Activated CD8-positive, alpha-beta memory T cell treated with anti-CD3 and anti-CD28 coated beads, Interleukin-2, amount 10 ng/mL, durations not matched to agents 7 days and 5 days (primary cell): Measurements from ENCODE around the gene GIPR. TPM values are rescaled to one million over a fixed set of nuclear protein-coding genes. Genes with fewer than 3 reads are reported as not detected.
A peak's percentile ranks its signal among the peaks of the same experiment; 100 is the strongest.
"Not testable (repeated sequence)": the region's sequence is repeated elsewhere in the genome, so short reads cannot be mapped to it uniquely, and the experiment has no call there.

Experiments used
- ATAC-seq: fragments of 150-1000 bp; cut with Tn5 transposase; one replicate; pipeline ENCODE4 v1.10.0; 2021; ENCODE audit warnings: moderate library complexity
- CTCF ChIA-PET: fragments of 350-600 bp; sonication (Branson Sonifier 250); formaldehyde crosslinking; loops from one replicate; lab custom pipeline; 2021; ENCODE audit warnings: antibody characterized with exemption; lab: Charles Lee
- DNase-seq: peaks from one replicate; pipeline ENCODE4 v3.0.0-alpha.2; 2020
- H3K27ac Mint-ChIP-seq: one replicate; pipeline ENCODE4 v1.8.0; 2021; ENCODE audit warnings: mild to moderate bottlenecking, mixed read lengths
- H3K27me3 Mint-ChIP-seq: one replicate; pipeline ENCODE4 v1.8.0; 2021; ENCODE audit warnings: mixed read lengths
- H3K36me3 Mint-ChIP-seq: one replicate; pipeline ENCODE4 v1.8.0; 2021; ENCODE audit warnings: mild to moderate bottlenecking, mixed read lengths
- H3K4me1 Mint-ChIP-seq: one replicate; pipeline ENCODE4 v1.8.0; 2021; ENCODE audit warnings: mixed read lengths
- H3K4me3 Mint-ChIP-seq: one replicate; pipeline ENCODE4 v1.8.0; 2021; ENCODE audit warnings: mild to moderate bottlenecking, moderate library complexity, mixed read lengths
- H3K9me3 Mint-ChIP-seq: one replicate; pipeline ENCODE4 v1.8.0; 2022; ENCODE audit warnings: low read depth, mixed read lengths
- total RNA-seq, 2 experiments: library from RNA; stranded (reverse); gene quantifications; one replicate each; pipeline ENCODE4 v1.2.3, GENCODE V29; 2021

Gene GIPR
- total RNA-seq, 2 experiments from 2014 or later = 12.1 to 14.7 TPM

- CTCF ChIA-PET = no interaction called here
- Mint-ChIP-seq H3K9me3 (no peaks in the 10 kb centered on the region), H3K36me3 (peaks cover 11% of the 10 kb centered on the region), H3K27me3 (no peaks in the 10 kb centered on the region), H3K27ac (no peak overlapping the region), H3K4me3 (no peak overlapping the region), H3K4me1 (peaks cover 21% of the 10 kb centered on the region)
- no peak for DNase-seq
- ATAC-seq = no peak
These were observed 44.1 kb downstream of the GIPR start for GRCh38 chr19:45711851-45712698.

- DNase-seq = no peak
- H3K36me3 Mint-ChIP-seq = peaks cover 11% of the 10 kb centered on the region
- CTCF ChIA-PET = interaction anchor here (2.0 kb wide), 1 partner anchor 19 kb away, joined by 7 read pairs; no protein-coding TSS in a partner anchor
- no peak overlapping the region for H3K27ac Mint-ChIP-seq
- H3K27me3 Mint-ChIP-seq = no peaks in the 10 kb centered on the region
- H3K4me3 Mint-ChIP-seq = no peak overlapping the region
- H3K4me1 Mint-ChIP-seq = peaks cover 24% of the 10 kb centered on the region
- ATAC-seq = no peak
- H3K9me3 Mint-ChIP-seq = no peaks in the 10 kb centered on the region
These were observed 44.7 kb downstream of the GIPR start for GRCh38 chr19:45712699-45713067.

DNA sequence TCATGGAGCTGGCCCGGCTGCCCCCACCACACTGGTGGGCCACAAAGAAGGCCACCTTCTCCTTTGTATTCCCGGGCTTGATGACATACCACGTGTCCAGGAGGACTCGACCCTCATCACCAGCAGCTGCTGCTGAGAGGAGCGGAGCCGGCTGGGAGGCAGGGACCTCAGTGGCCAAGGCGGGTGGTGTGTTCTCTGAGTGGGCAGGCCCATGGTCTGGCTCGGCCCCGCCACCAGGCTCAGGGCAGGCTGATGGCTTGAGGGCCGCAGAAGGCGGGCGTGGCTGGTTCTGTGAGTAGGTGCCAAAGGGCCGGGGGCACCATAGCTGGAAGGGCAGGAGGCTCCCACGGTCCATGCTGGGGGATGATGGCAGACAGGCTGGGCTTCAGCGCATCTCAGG, 45.1 kb downstream of the GIPR start:
- Mint-ChIP-seq H3K4me1 (peaks cover 28% of the 10 kb centered on the region), H3K4me3 (no peak overlapping the region), H3K9me3 (no peaks in the 10 kb centered on the region), H3K27ac (no peak overlapping the region), H3K27me3 (no peaks in the 10 kb centered on the region), H3K36me3 (peaks cover 11% of the 10 kb centered on the region)
- ATAC-seq (no peak), DNase-seq (no peak)
- CTCF ChIA-PET = interaction anchor here (1.7 to 2.0 kb wide), 2 partner anchors 19 to 21 kb away, joined by 6 to 7 read pairs; partner anchors contain the start of gene QPCTL

DNA sequence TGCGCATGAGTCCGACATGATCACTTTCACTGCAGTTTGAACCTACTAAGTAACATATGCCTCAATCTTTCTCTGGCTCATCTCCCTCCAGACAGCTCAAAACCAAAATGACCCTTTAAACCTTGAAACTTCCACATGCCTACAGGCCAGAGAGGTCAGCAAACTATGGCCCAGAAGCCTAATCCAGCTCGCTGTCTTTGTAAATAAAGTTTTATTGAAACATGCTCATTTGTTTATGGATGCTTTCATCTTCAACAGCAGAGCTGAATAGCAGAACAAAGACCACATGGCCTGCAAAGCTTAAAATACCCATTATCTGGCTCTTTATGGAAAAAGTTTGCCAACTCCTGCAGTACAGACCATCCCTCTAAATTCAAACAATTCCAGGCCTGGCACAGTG, 47.1 kb downstream of the GIPR start:
- no peak for ATAC-seq
- Mint-ChIP-seq H3K4me1 (peaks cover 37% of the 10 kb centered on the region), H3K9me3 (no peaks in the 10 kb centered on the region), H3K27me3 (no peaks in the 10 kb centered on the region), H3K4me3 (no peak overlapping the region), H3K36me3 (peaks cover 18% of the 10 kb centered on the region), H3K27ac (no peak overlapping the region)
- no peak for DNase-seq
- CTCF ChIA-PET = interaction anchor here (0.7 to 4.4 kb wide), 3 partner anchors 16 to 102 kb away, joined by 4 to 55 read pairs (median 4); partner anchors contain the start of genes FBXO46, QPCTL and SNRPD2

DNA sequence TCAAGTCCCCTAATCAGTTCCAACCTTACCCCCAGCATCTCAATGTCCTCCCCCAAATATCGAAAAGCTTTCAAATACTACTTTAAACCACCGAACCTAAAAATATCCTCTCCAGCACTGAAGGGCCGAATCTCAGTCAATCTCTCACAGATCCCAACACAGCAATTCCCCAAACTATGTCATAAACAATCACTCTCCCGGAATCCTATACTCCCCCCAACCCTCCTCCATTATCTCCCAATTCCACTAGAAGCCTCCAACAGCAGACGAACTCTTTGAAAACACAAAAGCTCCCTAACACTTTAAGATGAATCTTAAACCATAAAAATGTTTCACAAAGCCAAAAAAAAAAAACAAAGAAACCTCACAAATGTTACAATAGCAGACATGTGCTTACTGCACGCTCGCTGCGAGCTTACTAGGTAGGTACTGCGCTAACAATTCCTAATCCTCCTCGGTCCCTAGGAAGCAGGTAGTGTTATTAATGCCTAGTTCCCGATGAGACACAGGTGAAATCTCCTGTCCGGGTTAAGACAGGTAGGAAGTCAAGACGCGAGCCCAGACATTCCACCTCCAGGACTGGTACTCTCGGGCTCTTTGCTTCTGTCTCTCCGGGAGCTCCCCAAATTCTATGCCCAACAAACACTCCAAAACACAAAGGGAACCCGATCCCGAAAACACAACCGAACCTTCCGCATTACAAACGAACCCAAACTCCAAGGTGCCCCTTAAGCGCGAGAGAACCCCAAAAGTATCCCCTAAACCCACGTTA, 48.5 kb downstream of the GIPR start:
- no peaks in the 10 kb centered on the region for H3K9me3 Mint-ChIP-seq
- H3K27ac Mint-ChIP-seq = peak overlapping the region; percentile 85
- DNase-seq = no peak
- H3K4me3 Mint-ChIP-seq = peak overlapping the region; percentile 91
- CTCF ChIA-PET = interaction anchor here (0.6 to 4.4 kb wide), 21 partner anchors 8 to 1026 kb away, joined by 3 to 55 read pairs (median 4); partner anchors contain the start of genes FBXO46, IRF2BP1, QPCTL and SIX5
- no peak for ATAC-seq
- H3K27me3 Mint-ChIP-seq = no peaks in the 10 kb centered on the region
- H3K4me1 Mint-ChIP-seq = peaks cover 37% of the 10 kb centered on the region
- peaks cover 29% of the 10 kb centered on the region for H3K36me3 Mint-ChIP-seq

DNA sequence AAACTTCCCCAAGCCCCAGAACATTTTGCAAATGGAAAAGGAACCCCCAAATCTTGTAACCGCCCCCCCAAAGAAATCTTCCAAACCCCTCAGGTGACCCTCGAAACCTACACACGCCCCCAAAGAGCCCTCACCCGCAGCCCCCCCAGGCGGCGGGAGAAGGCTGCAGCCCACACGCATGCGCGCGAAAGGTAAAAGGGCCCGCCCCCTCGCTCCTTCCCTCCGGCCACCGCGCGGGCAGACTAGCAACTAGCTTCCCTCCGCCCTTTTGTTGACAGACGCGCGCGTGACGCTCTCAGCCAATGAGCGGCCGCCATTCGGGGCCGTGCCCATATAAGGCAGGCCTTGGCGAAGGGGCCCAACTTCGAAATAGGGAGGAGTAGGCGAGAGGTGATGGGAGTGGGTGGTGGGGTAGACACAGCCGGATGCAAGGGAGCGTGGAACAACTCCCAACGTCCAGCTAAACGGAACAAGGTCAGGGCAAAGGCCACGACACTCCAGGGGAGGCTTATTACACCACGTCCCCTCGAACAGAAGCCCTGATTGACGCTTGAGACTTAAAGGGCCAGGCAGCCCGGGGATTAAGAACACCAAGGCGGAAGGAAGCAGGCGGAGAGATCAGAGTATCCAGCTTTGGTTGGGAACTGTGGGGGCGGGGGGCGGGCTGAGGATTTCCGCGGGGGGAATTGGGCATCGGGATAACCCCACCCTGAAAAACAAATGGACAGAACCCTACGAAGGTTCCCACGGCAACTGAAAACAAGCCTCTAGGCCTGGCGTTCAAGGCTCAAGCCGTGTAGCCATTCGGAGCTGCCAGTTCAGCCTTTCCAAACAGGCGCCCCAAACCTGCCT, 49.3 kb downstream of the GIPR start:
- Mint-ChIP-seq H3K9me3 (no peaks in the 10 kb centered on the region), H3K4me3 (peak overlapping the region; percentile 91), H3K27me3 (no peaks in the 10 kb centered on the region), H3K36me3 (peaks cover 30% of the 10 kb centered on the region), H3K4me1 (peaks cover 37% of the 10 kb centered on the region), H3K27ac (peak overlapping the region; percentile 85)
- peak; percentile 99 for DNase-seq
- ATAC-seq = peak; percentile 98
- CTCF ChIA-PET = interaction anchor here (0.8 to 4.4 kb wide), 21 partner anchors 8 to 278 kb away, joined by 3 to 55 read pairs (median 4); partner anchors contain the start of genes FBXO46, IRF2BP1, QPCTL and SIX5

DNA sequence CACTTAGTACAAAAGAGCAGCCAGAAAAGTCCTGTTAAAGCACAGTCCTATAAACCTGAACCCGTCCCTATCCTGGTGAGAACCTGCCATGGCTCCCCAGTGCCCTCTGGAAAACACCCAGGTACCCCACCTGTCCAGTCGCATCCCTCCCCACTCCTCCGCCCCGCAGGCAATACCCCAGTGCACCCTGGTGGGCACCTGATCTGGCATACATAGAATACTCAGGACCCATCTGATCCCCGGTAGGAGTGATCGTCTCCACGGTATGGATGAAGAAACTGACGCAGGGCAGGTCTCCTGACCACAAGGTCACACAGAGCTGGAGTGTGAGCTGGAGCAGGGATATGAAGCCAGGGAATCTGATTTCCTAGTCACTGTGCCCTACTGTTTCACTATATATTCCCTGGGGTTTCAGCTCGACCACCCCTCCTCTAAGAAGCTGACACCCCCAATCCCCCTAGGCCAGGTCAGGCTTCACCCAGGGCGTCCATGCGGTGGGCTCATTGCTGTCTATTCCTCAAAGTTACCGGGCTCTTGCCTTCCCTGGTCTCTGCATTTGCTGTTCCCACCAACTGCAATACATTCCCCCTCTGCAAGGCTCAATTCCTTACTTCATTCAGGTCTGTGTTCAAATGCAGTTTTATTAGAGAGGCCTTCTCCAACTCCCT, 50.1 kb downstream of the GIPR start:
- peak overlapping the region; percentile 85 for H3K27ac Mint-ChIP-seq
- ATAC-seq = no peak
- peaks cover 37% of the 10 kb centered on the region for H3K4me1 Mint-ChIP-seq
- DNase-seq = no peak
- no peaks in the 10 kb centered on the region for H3K9me3 Mint-ChIP-seq
- CTCF ChIA-PET = interaction anchor here (1.0 to 4.4 kb wide), 9 partner anchors 10 to 279 kb away, joined by 4 to 55 read pairs (median 8); partner anchors contain the start of genes FBXO46, QPCTL, SIX5 and SNRPD2
- H3K4me3 Mint-ChIP-seq = peak overlapping the region; percentile 91
- H3K36me3 Mint-ChIP-seq = peaks cover 30% of the 10 kb centered on the region
- no peaks in the 10 kb centered on the region for H3K27me3 Mint-ChIP-seq

DNA sequence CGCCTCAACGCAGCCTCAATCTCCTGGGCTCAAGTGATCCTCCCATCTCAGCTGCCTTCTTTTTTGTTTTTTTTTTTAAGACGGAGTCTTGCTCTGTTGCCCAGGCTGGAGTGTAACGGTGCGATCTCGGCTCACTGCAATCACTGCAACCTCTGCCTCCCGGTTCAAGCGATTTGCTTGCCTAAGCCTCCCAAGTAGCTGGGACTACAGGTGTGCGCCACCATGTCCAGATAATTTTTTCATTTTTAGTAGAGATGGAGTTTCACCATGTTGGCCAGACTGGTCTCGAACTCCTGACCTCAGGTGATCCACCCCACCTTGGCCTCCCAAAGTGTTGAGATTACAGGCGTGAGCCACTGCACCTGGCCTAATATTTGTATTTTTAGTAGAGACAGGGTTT, 52.0 kb downstream of the GIPR start:
- not testable (repeated sequence) for H3K4me3 Mint-ChIP-seq, H3K9me3 Mint-ChIP-seq, ATAC-seq, H3K27ac Mint-ChIP-seq, H3K27me3 Mint-ChIP-seq, DNase-seq
- H3K4me1 Mint-ChIP-seq = peaks cover 37% of the 10 kb centered on the region
- CTCF ChIA-PET = interaction anchor here (0.9 to 2.8 kb wide), 2 partner anchors 26 to 50 kb away, joined by 3 to 8 read pairs; partner anchors contain the start of gene SIX5
- H3K36me3 Mint-ChIP-seq = peaks cover 35% of the 10 kb centered on the region

DNA sequence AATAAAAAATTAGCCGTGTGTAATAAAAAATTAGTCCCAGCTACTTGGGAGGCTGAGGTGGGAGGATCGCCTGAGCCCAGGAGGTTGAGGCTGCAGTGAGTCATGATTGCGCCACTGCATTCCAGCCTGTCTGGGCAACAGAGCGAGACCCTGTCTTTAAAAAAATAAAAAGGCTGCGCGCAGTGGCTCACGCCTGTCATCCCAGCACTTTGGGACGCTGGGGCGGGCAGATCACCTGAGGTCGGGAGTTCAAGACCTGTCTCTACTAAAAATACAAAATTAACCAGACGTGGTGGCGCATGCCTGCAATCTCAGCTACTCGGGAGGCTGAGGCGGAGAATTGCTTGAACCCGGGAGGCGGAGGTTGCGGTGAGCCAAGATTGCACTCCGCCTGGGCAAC, 60.7 kb downstream of the GIPR start:
- CTCF ChIA-PET = interaction anchor here (1.6 kb wide), 1 partner anchor 11 kb away, joined by 4 read pairs; no protein-coding TSS in a partner anchor

GRCh38 chr19:45729800-45730290, 61.8 kb downstream of the GIPR start:
- DNase-seq (no peak), ATAC-seq (no peak)
- peak overlapping the region; percentile 91 for H3K27ac Mint-ChIP-seq
- H3K4me1 Mint-ChIP-seq = peaks cover 28% of the 10 kb centered on the region
- no peaks in the 10 kb centered on the region for H3K9me3 Mint-ChIP-seq
- CTCF ChIA-PET = interaction anchor here (0.9 to 2.5 kb wide), 7 partner anchors 13 to 134 kb away, joined by 3 to 18 read pairs (median 5); partner anchors contain the start of gene QPCTL
- H3K27me3 Mint-ChIP-seq = no peaks in the 10 kb centered on the region
- peaks cover 4% of the 10 kb centered on the region for H3K36me3 Mint-ChIP-seq
- peak overlapping the region; percentile 96 for H3K4me3 Mint-ChIP-seq

More for the DNA sequence above, 60.7 kb downstream of the GIPR start:
- not testable (repeated sequence) for DNase-seq, H3K36me3 Mint-ChIP-seq, H3K27ac Mint-ChIP-seq, H3K27me3 Mint-ChIP-seq, H3K9me3 Mint-ChIP-seq, ATAC-seq, H3K4me3 Mint-ChIP-seq
- peaks cover 34% of the 10 kb centered on the region for H3K4me1 Mint-ChIP-seq

- peaks cover 28% of the 10 kb centered on the region for H3K4me1 Mint-ChIP-seq
- H3K9me3 Mint-ChIP-seq = no peaks in the 10 kb centered on the region
- H3K36me3 Mint-ChIP-seq = peaks cover 4% of the 10 kb centered on the region
- CTCF ChIA-PET = interaction anchor here (0.5 to 2.5 kb wide), 16 partner anchors 10 to 1129 kb away, joined by 3 to 18 read pairs (median 4); partner anchors contain the start of genes QPCTL and SIX5
- H3K27ac Mint-ChIP-seq = peak within 1 kb of the TSS; percentile 91
- ATAC-seq (peak; percentile 100), DNase-seq (peak; percentile 98)
- H3K27me3 Mint-ChIP-seq = no peaks in the 10 kb centered on the region
- peak within 1 kb of the TSS; percentile 96 for H3K4me3 Mint-ChIP-seq
These were observed 62.6 kb downstream of the GIPR start, which contains the start of gene FBXO46 for GRCh38 chr19:45730368-45731288. TSS of gene FBXO46 (minus strand) at chr19:45730896. CDS start at chr19:45713495, 17,401 bp downstream.
